GM19395 (cell line): ENCODE results near the gene PIH1D1.
"Not testable (repeated sequence)": the region's sequence is repeated elsewhere in the genome, so short reads cannot be mapped to it uniquely, and the experiment has no call there.

Source experiments
- ATAC-seq: cut with Tn5 transposase; IDR thresholded peaks from one replicate; pipeline ENCODE4 v1.9.1; 2021; ENCODE audit warnings: mild to moderate bottlenecking, moderate library complexity; ENCODE audit not compliant: unreplicated experiment

PIH1D1 gene

DNA sequence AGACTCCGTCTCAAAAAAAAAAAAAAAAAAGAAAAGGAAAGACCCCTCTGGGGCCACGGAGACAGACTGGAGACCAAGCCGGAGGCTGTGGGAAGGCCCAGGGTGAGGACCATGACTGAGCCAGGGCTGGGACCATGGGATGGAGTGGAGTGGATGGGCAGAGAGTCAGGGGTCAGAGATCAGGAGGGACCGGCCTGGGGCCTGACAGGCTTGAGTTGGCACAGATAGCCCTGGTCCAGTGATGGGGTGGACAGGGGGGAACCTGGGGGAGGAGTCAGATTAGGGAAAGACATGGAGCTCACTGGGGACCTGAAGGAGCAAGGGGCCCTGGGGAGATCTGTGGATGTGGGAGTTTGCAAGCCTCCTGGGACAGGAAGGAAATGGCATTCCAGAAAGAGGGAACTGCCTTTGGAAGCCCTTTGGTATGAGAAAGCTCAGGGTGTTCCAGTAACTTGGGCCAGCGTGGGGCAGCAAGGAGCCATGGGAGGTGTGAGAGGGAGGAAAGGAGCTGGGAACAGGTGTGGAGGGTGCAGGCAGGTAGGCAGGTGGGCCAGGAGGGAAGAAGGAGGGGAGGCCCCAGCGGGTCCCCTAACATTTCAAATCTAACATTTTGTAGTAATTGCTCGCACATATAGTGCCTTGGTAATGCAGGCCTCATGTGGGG lies 29.5 kb upstream of the PIH1D1 start:
- ATAC-seq: no peak

DNA sequence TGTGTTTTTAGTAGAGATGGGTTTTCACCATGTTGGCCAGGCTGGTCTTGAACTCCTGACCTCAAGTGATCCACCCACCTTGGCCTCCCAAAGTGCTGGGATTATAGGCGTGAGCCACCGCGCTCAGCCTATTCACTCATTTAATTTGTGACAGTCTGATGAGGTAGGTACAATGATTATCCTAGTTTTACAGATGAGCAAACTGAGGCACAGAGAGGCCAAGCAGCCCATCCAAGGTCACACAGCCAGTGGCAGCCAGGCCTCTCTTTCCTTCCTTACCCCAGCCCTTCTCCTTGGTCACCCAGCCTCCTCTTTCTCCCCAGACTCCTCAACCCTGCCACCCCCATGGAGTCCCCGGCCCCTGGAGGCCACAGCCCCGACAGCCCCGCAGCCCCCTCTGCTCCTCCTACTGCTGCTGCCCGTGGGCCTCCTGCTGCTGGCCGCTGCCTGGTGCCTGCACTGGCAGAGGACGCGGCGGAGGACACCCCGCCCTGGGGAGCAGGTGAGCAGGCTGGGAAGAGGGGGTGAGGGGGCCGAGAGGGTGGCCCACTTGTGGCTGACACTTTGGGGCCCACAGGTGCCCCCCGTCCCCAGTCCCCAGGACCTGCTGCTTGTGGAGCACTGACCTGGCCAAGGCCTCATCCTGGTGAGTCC lies 28.5 kb upstream of the PIH1D1 start:
- no peak for ATAC-seq

DNA sequence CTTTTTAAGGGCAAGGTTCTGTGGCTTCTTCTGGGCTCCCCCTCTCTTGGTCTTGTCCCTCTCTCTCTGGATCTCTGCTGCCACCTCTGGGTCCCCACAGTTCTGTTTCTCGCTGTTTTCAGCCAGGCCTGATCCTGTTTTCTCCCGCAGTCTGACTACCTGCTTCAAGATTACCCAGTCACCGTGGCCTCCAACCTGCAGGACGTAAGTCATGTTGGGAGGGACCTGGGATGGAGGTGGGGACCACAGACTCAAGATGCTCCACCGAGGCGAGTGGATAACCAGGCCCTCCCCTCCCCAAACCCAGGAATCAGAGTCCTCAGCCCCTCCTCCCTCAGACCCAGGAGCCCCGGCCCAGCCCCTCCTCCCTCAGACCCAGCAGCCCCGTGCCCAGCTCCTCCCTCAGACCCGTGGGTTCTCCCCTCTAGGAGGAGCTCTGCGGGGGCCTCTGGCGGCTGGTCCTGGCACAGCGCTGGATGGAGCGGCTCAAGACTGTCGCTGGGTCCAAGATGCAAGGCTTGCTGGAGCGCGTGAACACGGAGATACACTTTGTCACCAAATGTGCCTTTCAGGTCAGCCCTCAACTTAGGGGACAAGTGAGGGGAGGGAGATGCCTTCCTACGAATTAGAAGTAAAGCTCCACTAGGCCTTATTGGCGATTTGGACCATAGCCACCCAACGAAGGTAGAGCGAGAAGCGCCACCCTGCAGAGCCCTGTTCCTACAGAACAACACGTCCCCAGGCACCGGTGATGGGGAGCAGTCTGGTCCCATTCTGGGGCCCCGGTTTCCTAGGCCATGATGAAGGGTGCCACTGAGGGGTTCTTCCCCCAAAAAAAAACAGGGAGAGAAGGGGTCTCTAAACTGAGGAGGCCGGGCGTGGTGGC lies 24.6 kb upstream of the PIH1D1 start:
- ATAC-seq: no peak

DNA sequence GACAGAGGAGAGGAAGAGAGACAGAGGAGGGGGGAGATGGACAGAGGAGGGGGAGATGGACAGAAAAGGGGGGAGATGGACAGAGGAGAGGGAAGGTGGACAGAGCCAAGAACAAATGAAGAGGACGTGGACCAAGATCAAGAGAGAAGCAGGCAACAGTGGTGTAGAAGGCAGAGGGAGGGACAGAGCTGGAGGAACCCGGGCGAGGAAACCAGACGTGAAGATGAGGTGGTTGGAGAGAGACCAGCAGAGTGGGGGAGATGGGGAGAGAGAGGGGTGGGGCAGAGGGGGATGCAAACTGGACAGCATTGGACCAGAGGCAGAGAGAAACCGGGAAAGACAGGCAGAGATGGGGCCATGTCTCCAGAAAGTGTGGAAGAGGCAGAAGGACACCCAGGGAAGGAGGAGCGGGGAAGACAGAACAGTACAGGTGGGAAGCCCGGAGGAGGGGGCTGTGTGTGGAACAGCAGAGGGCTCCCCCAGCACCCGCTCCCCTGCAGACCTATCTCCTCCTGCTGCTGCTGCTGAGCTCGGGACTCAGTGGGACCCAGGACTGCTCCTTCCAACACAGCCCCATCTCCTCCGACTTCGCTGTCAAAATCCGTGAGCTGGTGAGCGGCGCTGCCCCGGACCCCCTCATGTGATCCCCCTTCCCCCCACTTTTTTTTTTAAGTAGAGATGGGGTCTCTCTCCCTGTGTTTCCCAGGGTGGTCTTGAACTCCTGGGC lies 23.7 kb upstream of the PIH1D1 start:
- no peak for ATAC-seq

DNA sequence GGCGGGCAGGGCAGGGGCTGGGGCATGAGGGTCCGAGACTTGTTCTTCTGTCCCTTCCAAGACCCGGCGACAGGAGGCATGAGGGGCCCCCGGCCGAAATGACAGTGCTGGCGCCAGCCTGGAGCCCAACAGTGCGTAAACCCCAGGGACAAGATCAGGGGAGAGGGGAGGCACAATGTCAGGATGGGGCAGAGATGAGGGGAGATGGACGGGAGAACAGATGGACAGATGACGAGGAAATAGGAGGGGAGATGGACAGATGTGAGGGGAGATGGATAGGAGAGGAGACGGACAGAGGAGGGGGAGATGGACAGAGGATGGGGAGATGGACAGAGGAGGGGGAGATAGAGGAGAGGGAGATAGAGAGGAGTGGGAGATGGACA lies 22.9 kb upstream of the PIH1D1 start:
- ATAC-seq: no peak

DNA sequence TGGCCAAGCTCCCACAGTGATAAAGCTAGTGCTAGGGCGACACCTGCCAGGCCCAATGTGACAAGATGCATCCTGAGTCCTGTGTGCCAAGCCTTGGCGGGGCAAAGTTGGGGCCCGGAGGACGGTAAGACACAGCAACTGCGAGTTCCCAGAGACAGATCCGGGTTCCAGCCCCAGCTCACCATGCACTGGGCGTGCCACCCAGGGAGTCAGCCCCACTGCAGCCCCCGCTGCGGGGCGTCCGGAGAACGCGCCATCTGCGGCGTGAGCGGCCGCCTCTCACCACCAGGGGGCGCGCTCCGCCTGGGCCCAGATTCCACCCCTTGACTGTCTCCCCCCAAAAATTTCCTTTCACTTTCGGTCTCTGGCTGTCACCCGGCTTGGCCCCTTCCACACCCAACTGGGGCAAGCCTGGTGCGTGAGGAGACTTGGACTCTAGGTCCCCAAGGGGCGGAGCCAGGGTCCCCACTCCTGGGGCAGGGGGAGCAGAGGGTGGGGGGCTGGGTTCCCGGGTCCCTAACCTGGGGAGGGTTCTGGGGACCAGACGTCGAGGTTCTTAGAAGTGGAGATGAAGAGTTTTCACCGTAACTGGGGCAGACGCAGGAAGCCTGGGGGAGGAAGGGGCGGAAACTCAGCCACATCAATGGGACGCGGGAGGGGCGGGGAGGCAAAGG lies 22.4 kb upstream of the PIH1D1 start, which contains the start of gene FLT3LG:
Gene FLT3LG (plus strand): TSS at position 348 of the 674 bp plus-strand sequence. CDS start 425 bp downstream, outside the sequence.
- peak; percentile 65 for ATAC-seq

DNA sequence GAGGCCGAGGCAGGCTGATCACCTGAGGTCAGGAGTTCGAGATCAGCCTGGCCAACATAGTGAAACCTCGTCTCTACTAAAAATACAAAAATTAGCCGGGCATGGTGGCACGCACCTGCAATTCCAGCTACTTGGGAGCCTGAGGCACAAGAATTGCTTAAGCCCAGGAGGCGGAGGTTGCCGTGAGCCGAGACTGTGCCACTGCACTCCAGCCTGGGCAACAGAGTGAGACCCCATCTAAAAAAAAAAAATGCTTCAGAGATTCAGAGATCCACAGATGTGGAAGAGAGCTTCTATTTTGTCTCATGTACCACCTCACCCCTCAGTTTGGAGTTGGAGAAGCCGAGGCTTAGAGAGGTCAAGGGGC lies 21.9 kb upstream of the PIH1D1 start:
- not testable (repeated sequence) for ATAC-seq

DNA sequence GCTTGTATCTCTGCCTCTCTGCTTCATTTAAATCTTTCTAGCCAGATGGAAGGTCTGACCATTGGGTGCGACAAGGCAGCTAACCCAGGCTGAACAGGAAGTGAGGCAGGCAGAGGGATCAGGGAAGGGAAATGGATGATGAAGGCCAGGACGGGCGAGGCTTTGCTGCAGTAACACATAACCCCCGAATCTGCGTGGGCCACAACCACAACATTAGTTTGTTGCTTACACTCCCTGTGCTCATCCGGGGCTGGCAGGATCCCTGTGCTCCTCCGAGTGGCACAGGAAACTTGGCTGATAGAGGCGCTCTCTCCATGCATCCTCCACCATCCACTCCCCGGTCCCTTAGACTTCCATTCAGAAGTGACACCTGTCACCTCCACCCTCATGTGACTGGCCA lies 21.3 kb upstream of the PIH1D1 start:
- no peak for ATAC-seq

DNA sequence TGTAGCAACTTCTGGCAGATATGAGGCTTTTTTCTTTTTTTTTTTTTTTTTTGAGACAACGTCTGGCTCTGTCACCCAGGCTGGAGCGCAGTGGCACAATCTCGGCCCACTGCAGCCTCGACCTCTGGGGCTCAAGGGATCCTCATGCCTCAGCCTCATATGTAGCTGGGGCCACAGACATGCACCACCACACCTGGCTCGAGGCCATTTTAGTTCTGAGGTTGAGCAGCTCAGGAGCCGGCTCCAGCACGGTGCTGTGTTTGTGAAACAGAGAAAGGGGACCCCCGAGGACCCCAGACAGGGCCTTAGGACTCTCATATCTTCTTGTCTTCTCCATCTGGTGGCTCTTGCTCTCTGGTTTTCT lies 19.0 kb upstream of the PIH1D1 start:
- ATAC-seq: no peak

DNA sequence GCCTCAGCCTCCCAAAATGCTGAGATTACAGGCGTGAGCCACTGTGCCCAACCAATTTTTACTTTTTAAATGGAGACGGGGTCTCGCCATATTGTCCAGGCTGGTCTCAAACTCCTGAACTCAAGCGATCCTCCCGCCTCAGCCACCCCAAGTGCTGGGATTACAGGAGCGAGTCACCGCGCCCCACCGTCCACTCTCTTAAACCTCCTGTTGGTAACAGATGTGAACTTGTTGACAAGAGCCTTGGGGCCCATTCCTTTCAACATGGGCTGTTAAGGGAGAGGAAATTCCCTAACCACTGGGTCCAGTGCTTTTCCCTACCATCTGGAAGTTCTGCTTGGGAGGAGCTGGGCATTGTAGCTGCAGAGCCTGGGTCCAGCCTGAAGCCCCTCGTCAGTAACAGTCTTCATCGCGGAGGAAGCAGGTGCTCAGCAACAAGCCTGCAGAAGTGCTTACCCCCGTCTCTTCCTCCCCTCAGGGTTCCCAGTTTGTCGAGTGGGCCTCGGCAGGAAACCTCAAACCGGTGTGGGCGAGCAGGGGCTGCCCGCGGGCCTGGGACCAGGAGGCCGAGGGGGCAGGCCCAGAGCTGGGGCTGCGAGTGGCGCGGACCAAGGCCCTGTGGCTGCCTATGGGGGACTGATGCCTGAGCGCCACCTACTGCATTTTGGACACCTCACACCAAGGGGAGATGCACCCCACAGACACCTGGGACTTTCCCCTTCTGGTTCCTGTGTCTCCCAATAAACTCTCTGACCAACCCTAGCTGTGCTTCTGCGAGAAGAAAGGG lies 18.4 kb upstream of the PIH1D1 start:
- ATAC-seq: peak; percentile 40

DNA sequence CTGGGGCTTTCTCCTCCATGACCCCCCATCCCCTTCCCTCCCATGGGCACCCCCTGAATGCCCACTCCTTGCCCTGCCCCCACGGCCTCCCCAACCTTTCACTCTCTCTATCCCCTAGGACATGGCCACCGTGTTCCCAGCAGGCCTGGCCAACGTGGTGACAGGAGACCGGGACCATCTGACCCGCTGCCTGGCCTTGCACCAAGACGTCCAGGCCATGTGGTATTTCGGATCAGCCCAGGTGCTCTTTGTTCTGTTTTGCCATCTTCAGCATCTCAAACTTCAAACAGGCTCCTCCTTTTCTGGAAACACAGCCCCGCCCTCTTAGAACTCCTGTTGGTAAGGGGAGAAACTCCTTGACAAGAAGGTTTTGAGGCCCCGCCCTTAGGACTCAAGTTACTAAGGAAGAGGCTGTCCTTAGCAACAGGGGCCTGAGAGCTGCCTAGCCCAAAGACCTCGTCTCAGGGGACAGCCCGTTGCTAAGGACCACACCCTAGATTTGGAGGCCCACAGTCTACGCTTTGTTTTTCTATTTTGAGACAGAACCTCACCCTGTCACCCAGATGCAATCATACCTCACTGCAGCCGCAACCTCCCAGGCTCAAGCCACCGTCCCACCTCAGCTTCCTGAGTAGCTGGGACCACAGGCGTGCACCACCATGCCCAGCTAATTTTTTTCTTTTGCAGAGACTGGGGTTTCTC lies 17.3 kb upstream of the PIH1D1 start:
- ATAC-seq: peak; percentile 74

DNA sequence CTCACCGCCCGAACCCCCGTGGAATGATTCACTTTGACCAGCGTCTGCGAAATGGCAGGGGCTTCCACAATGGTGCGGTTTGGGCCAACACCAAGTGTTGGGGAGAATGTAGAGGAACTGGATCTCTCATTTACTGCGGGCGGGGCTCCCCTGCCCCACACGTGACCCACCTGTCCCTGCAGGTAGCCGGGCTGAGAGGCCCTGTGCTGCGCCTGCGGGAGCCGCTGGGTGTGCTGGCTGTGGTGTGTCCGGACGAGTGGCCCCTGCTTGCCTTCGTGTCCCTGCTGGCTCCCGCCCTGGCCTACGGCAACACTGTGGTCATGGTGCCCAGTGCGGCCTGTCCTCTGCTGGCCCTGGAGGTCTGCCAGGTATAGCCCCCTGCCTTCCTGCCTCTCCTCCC lies 16.6 kb upstream of the PIH1D1 start:
- no peak for ATAC-seq

DNA sequence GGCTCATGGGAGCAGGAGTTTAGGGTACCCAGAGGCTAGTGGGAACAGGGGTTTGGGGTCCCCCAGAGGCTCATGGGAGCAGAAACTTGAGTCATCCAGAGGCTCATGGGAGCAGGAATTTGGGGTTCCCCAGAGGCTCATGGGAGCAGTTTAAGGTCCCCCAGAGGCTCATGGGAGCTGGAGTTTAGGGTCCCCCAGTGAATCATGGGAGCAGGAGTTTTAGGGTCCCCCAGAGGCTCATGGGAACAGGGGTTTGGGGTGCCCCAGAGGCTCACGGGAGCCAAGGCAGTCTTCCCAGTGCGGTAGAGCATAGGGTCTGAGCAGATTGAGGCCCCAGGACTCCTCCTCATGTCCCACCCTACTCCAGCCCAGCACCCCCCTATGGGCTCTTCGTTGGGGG lies 13.8 kb upstream of the PIH1D1 start:
- no peak for ATAC-seq

DNA sequence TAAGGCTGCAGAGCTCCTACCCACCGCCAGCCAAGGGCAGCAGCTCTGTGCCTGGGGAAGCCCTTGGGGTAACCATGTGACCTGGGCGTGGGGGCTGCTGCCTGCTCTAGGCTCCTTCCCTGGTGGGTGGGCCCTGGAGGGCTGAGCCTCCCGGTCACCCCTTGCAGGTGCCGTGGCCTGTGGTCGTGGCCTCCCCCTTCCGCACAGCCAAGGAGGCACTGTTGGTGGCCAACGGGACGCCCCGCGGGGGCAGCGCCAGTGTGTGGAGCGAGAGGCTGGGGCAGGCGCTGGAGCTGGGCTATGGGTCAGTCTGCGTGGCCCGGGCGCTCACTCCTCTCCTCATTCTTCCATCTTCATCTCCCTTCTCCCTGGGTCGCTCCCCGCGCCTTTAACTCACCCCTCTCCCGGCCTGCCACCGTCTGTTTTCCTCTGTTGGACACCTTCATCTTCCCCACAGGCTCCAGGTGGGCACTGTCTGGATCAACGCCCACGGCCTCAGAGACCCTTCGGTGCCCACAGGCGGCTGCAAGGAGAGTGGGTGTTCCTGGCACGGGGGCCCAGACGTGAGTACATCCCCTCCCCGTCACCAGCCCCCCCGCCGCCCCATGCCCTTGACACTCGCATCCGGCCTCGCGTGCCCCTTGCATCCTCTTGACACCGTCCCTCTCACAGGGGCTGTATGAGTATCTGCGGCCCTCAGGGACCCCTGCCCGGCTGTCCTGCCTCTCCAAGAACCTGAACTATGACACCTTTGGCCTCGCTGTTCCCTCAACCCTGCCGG lies 12.5 kb upstream of the PIH1D1 start:
- no peak for ATAC-seq

DNA sequence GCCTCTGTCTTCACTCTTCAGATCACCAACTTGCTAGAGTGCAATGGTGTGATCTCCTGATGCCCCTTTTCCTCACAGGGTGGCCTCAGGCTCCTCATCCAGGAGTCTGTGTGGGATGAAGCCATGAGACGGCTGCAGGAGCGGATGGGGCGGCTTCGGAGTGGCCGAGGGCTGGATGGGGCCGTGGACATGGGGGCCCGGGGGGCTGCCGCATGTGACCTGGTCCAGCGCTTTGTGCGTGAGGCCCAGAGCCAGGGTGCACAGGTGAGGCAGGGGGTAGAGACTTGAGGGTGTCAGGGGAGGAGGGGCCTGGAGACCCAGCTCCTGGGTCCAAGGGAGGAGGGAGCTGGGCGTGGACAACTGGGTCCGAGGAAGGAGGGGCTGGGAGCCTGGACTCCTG lies 10.9 kb upstream of the PIH1D1 start:
- ATAC-seq: no peak

DNA sequence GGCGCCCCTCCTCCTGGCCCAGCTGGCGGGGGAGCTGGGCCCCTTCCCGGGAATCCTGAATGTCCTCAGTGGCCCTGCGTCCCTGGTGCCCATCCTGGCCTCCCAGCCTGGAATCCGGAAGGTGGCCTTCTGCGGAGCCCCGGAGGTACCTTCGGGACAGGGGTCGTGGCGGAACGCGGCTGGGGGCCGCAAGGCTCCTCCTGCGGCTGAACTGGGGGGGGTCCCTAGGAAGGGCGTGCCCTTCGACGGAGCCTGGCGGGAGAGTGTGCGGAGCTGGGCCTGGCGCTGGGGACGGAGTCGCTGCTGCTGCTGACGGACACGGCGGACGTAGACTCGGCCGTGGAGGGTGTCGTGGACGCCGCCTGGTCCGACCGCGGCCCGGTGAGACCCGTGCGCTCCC lies 10.0 kb upstream of the PIH1D1 start:
- no peak for ATAC-seq

DNA sequence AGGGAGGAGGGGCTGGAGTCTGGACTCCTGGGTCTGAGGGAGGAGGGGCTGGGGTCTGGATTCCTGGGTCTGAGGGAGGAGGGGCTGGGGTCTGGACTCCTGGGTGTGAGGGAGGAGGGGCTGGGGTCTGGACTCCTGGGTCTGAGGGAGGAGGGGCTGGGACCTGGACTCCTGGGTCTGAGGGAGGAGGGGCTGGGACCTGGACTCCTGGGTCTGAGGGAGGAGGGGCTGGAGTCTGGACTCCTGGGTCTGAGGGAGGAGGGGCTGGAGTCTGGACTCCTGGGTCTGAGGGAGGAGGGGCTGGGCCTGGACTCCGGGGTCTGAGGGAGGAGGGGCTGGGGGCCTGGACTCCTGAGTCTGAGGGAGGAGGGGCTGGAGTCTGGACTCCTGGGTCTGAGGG lies 9.5 kb upstream of the PIH1D1 start:
- ATAC-seq: not testable (repeated sequence)

DNA sequence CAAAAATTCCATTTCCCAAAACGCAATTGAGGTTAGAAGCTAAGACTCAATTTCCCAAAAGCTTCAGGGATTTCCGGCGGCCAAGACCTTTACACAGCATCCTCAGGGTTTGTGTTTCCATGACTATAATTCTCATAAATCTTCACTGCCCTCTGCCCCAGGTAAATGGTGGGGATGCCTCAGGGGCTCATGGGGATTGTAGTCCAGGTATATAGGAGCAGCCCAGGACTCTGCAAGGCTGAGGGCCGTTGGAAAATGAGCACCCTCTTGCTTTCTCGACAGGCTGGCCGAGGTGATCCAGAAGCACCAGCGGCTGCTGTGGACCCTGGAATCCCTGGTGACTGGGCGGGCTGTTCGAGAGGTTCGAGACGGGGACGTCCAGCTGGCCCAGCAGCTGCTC lies 7.8 kb upstream of the PIH1D1 start:
- ATAC-seq: no peak

DNA sequence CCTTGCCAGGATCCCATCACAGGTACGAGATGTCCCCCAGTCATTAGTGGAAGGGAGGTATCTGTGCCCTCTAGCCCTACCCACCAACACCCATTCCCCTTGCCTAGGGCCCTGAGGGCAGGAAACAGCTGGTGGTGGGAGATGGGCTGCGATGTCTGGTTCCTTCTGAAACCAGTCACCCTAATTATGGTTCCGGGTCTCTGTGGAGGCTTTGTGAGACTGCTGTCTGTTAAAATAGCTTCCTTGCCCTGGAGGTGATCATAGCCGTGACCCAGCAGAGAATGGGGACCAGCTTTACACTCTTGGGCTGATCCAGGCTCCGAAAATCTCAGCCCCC lies 6.9 kb upstream of the PIH1D1 start:
- no peak for ATAC-seq
